HG03575 (cell line): Measurements from ENCODE around the gene KCNN3.

ENCODE experiments used
- ATAC-seq: cut with Tn5 transposase; IDR thresholded peaks from one replicate; pipeline ENCODE4 v1.9.1; 2021; ENCODE audit not compliant: unreplicated experiment, insufficient number of reproducible peaks, low FRiP score; ENCODE audit errors: extremely low read depth

KCNN3 gene

DNA sequence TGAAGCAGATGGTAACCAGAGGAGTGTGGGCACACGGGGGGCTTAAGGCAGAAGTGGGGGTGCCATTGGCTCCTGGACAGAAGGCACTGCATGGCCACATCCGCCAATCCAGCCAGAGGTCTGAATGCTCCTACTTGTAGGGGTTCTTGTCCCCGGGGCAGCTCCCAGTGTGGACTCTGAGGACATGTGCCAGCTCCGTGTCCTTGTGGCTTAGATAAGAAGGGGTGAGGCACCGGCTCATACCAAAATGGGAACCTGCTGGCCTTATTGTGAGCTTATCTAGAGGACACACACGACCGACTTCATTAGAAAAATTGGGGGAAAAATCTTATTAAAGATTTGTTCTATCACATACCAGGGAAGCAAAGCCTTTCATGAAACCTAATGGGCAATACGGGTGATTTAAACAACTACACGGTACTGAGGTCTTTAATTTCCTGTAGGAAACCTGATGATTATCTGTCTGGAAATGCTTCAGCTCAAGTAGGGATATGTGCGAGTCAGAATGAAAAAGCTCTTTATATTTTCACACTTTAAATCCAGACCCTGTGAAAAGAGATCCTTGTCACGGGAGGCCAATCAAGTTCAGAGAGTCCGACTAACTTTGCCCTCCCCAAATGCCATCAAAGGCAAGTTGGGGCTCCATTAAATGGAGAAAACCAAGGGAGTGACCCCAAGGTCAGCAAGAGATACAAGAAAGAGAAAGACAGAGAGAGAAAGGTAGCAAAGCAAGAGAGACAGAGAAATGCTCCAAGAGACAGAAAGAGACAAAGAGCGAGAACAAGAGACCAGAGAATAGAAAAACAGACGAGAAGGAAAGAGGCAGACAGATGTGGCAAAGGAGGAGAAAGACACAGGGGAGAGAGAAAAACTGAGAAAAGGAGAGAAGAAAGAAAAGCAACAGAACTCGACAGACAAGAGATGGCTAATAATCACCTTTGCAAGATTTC, 14.1 kb upstream of the KCNN3 start:
- ATAC-seq: no peak

DNA sequence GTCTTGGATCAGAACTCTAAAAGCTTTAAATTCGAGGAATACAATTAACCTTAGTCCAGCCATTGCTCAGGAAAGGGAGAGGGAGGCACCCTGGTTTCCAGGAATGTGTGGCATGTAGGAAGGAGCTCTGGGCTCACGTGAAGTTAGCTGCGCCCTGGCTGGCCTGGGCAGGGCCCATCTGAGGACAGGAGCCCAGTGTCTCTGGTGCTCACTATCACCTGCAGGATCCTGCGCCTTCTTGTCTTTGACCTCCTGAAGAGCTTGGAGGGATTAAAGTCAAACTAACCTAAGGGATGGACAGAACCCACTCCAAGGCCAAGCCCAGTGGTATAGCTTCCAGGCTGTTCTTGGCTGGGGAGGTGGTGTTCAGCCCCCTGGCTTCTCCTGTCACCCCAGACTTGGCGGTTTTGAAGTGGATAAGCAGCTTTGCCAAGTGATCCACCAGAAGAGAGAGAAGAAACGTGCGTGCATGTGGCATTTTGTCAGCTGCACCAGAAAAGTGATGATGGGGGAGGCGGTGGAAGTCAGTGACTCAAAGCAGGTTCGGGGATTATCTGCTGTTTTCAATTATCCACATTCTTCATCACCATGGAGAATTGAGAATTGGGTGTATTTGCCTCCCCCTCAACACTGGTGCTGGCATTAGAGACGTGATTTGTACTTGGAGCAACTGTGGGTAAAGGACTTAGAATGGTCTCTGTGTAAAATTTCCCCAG, 11.9 kb upstream of the KCNN3 start:
- no peak for ATAC-seq

GRCh38 chr1:154880671-154881070, 10.6 kb upstream of the KCNN3 start:
- ATAC-seq: no peak

- ATAC-seq: no peak
Observed at GRCh38 chr1:154879038-154879421, 8.9 kb upstream of the KCNN3 start.

GRCh38 chr1:154878371-154879037, 8.4 kb upstream of the KCNN3 start:
- no peak for ATAC-seq

DNA sequence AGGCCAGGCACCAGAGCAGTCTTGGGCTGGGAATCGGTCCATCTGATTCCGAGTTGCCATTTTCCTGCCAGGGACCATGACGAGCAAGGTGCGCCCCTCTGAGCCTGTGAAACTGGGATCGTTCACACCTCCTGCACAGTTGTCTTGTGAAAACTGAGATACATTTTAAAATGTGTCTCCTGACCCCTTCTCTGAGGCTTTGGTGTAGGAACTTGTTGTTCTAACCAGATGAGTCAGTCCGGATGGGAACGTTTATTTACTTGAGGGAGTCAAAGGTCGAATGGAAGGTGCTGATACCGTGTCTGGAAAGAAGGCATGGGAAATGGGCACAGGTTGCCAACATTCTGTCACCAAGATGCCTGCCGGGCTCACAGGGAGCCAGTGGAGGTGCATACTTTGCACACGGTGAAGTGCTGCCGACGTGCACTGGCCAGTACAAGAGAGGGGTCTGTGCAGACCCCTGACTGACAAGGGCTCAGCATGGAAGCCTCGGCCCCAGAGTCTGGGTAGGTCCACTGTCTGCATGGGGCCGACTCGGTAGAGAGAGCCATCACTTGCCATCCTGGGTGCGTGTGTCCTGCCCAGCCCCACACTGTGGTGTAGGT, 7.4 kb upstream of the KCNN3 start:
- ATAC-seq: no peak

DNA sequence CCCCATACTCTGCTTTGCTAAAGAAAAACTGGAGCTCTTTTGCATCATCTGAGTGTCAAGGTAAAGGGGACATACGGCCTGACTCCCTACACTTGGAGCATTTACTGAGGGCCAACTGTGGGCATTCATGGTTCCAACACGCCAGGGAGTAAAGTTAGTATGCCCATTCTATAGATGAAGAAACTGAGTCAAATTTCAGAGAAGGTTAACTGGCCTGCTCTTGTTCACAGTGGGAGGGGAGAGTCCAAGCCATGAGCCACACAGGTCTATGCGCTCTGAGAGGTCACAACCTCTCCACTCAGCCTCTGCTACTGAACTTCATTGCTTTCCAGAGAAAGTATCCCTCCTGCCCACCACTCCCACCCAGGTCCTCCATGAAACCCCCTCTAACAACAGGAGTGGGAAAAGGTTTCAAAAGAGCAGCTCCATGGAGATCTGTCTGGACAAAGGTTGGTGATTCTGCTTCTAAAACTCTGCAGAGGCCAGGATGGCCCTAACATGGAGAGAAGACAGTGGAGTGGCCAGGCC, 6.8 kb upstream of the KCNN3 start:
- ATAC-seq: no peak

GRCh38 chr1:154874465-154874864, 4.4 kb upstream of the KCNN3 start:
- ATAC-seq: no peak

- ATAC-seq: no peak
Observed at GRCh38 chr1:154873321-154873950, 3.4 kb upstream of the KCNN3 start.

- no peak for ATAC-seq
Observed at GRCh38 chr1:154871374-154871773, 1.3 kb upstream of the KCNN3 start.

DNA sequence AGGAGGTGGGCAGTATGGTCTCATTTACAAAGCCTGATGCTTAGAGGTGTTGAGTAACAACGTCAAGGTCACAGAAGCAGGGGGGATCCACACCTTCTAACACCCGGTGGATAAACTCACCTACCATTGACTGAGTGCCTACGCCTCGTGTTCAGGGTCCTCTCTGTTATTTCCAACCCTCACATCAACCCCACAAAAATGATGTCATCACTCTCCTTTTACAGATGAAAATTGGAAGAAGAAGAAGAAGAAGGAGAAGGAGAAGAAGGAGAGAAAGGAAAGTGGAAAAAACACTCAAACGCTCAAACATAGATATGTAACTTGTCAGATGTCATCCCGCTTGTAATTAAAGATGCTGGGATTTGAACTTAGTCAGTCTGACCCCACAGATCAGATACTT, 653 bp upstream of the KCNN3 start:
- ATAC-seq: no peak

- ATAC-seq: no peak
Observed at GRCh38 chr1:154869351-154870114, 548 bp downstream of the KCNN3 start.

- ATAC-seq: no peak
Observed at GRCh38 chr1:154867841-154868605, 2.1 kb downstream of the KCNN3 start.

DNA sequence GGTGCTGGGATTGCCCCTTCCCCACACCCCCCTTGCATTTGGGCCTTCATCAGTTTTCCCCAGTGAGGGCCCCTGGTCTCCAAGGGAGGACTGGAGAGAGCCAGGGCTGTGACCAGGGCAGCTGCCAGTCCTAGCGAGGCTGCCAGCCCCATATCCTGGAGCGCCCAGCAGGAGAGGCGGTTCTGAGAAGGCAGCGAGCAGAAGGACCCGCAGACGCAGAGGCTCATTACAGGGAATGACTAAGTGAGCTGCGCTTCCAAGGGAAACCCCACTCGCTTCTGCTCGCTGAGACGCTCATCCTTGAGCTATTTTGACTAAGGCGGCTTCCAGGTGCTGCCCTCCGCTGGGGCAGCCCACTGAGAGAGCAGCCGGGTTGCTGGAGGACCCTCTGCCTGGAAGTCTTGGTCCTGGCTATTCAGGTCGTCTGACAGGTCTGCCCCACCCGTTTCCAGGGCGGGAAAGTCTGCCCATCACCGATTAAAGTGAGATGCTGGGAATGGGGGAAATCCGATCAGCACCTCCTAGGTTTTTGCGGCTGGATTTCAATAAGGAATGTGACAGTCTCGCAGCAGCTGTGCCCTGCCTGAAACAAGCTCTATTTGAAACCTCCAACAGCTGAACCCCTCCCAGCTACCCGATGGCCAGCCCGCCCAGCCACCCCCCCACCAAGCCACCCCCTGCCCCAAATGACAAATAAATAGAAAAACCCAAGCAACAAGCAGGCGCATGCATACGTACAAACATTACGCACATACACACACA, 2.8 kb downstream of the KCNN3 start:
- ATAC-seq: no peak

DNA sequence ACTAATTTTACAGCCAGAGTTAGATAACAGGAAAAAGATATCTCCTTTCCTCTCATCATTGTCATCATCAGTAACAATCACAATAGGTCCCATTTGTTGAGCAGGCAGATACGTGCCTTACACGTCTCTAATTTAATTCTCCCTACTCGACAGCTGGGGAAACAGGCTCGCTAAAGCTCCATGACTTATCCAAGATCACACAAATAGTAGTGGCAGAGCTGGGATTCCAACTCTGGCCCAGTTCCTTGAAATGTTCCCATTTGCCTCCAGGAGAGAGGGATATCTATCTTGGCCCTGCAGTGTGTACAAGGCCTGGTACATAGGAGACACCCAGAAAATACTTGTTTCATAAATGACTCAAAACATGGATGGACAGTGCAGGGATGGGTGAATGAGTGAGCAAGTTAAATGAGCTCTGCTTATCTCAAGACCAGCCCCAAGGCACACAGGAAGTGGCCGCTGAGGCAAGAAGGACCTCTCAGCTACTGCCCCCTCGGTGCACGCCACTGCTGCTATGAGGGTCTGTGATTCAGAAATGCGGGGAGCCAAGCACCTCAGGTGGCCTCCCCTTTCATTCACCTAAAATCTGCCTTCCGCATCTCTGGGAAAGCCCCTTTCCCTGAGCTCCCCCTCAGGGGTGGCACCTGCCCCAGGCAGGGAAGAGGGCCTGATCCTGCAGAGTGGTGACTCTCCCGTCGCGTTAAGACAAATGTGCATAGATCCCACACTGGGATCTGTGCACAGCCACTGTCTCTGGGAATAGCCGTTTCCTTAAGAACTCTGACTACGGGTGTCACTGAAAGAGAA, 3.6 kb downstream of the KCNN3 start:
- ATAC-seq: no peak
